ENCODE measurements around the gene MAGI1.

- TF ChIP-seq CTCF (IDR thresholded peaks at IDR 0.05) = no peak
- no peak for TF ChIP-seq POLR2A (IDR thresholded peaks at IDR 0.05)
- no peak for TF ChIP-seq EP300 (IDR thresholded peaks at IDR 0.05)
Observed at GRCh38 chr3:65880350-65880749, 158.4 kb downstream of the MAGI1 start.
